Measurements from ENCODE around the gene ELMOD1.

Gene ELMOD1

GRCh38 chr11:107591378-107592230 is 657 bp downstream of the ELMOD1 start:
- DNase-seq: no peak
- H3K27ac ChIP-seq: no peak overlapping the region
- peak overlapping the region; percentile 74 for H3K4me3 ChIP-seq (ENCODE audit: low read depth, low read length)
- peaks cover 31% of the 10 kb centered on the region for H3K27me3 ChIP-seq (replicated peaks)
- in situ Hi-C loops (cut with HindIII; ENCODE audit: low pct_ligation_motif_present, low sequenced_read_pairs): no loop called here
- no peak for TF ChIP-seq CTCF (IDR thresholded peaks at IDR 0.05; ENCODE audit: low read depth, low read length, missing control alignments)
- no peaks in the 10 kb centered on the region for H3K36me3 ChIP-seq (replicated peaks)

GRCh38 chr11:107592231-107592590 is 1.3 kb downstream of the ELMOD1 start:
- TF ChIP-seq CTCF (IDR thresholded peaks at IDR 0.05; ENCODE audit: low read depth, low read length, missing control alignments): no peak
- no peak for DNase-seq
- Histone ChIP-seq H3K27ac (no peak overlapping the region), H3K4me3 (ENCODE audit: low read depth, low read length) (no peak overlapping the region), H3K27me3 (replicated peaks) (peaks cover 36% of the 10 kb centered on the region), H3K36me3 (replicated peaks) (no peaks in the 10 kb centered on the region)
- in situ Hi-C loops (cut with HindIII; ENCODE audit: low pct_ligation_motif_present, low sequenced_read_pairs): no loop called here

GRCh38 chr11:107592813-107593212 is 1.9 kb downstream of the ELMOD1 start:
- in situ Hi-C loops (cut with HindIII; ENCODE audit: low pct_ligation_motif_present, low sequenced_read_pairs): no loop called here
- H3K4me3 ChIP-seq (ENCODE audit: low read depth, low read length): no peak overlapping the region
- peaks cover 41% of the 10 kb centered on the region for H3K27me3 ChIP-seq (replicated peaks)
- H3K27ac ChIP-seq: no peak overlapping the region
- no peaks in the 10 kb centered on the region for H3K36me3 ChIP-seq (replicated peaks)
- TF ChIP-seq CTCF (IDR thresholded peaks at IDR 0.05; ENCODE audit: low read depth, low read length, missing control alignments): no peak
- no peak for DNase-seq

- TF ChIP-seq CTCF (IDR thresholded peaks at IDR 0.05; ENCODE audit: low read depth, low read length, missing control alignments): no peak
- no peak overlapping the region for H3K27ac ChIP-seq
- DNase-seq: no peak
- H3K27me3 ChIP-seq (replicated peaks): peaks cover 41% of the 10 kb centered on the region
- in situ Hi-C loops (cut with HindIII; ENCODE audit: low pct_ligation_motif_present, low sequenced_read_pairs): no loop called here
- H3K36me3 ChIP-seq (replicated peaks): no peaks in the 10 kb centered on the region
- no peak overlapping the region for H3K4me3 ChIP-seq (ENCODE audit: low read depth, low read length)
Observed at GRCh38 chr11:107593951-107594350, 3.0 kb downstream of the ELMOD1 start.

- H3K27ac ChIP-seq: no peak overlapping the region
- DNase-seq: no peak
- H3K36me3 ChIP-seq (replicated peaks): no peaks in the 10 kb centered on the region
- in situ Hi-C loops (cut with HindIII; ENCODE audit: low pct_ligation_motif_present, low sequenced_read_pairs): no loop called here
- H3K4me3 ChIP-seq (ENCODE audit: low read depth, low read length): no peak overlapping the region
- no peak for TF ChIP-seq CTCF (IDR thresholded peaks at IDR 0.05; ENCODE audit: low read depth, low read length, missing control alignments)
- peaks cover 41% of the 10 kb centered on the region for H3K27me3 ChIP-seq (replicated peaks)
Observed at GRCh38 chr11:107594736-107595135, 3.8 kb downstream of the ELMOD1 start.
